ENCODE measurements around the gene SETBP1.

The SETBP1 gene

GRCh38 chr18:44912740-44913478, 232.2 kb downstream of the SETBP1 start:
- Histone ChIP-seq H3K9me3 (ENCODE audit: insufficient read depth, low read length) (no peaks in the 10 kb centered on the region), H3K36me3 (ENCODE audit: insufficient read depth, insufficient read length, low read length) (no peaks in the 10 kb centered on the region), H3K9ac (ENCODE audit: insufficient read length, low read depth) (no peak overlapping the region), H3K27me3 (ENCODE audit: insufficient read depth, insufficient read length) (no peaks in the 10 kb centered on the region), H3K4me1 (ENCODE audit: insufficient read depth, insufficient read length) (no peaks in the 10 kb centered on the region), H3K4me3 (ENCODE audit: insufficient read length, low read depth) (no peak overlapping the region)
- no peak for TF ChIP-seq ZNF274 (IDR thresholded peaks at IDR 0.05; ENCODE audit: low read depth, low read length)
- no peak for TF ChIP-seq YY1 (IDR thresholded peaks at IDR 0.05; ENCODE audit: insufficient read depth, insufficient read length)
- TF ChIP-seq SUZ12 (IDR thresholded peaks at IDR 0.05; ENCODE audit: extremely low read depth, insufficient read depth, insufficient read length): no peak
- no peak for DNase-seq (ENCODE audit: low read depth, low spot score)

GRCh38 chr18:44914028-44914427, 233.3 kb downstream of the SETBP1 start:
- no peak for DNase-seq (ENCODE audit: low read depth, low spot score)
- no peak overlapping the region for H3K9ac ChIP-seq (ENCODE audit: insufficient read length, low read depth)
- no peaks in the 10 kb centered on the region for H3K36me3 ChIP-seq (ENCODE audit: insufficient read depth, insufficient read length, low read length)
- TF ChIP-seq YY1 (IDR thresholded peaks at IDR 0.05; ENCODE audit: insufficient read depth, insufficient read length) (no peak), ZNF274 (IDR thresholded peaks at IDR 0.05; ENCODE audit: low read depth, low read length) (no peak), SUZ12 (IDR thresholded peaks at IDR 0.05; ENCODE audit: extremely low read depth, insufficient read depth, insufficient read length) (no peak)
- H3K4me3 ChIP-seq (ENCODE audit: insufficient read length, low read depth): no peak overlapping the region
- H3K4me1 ChIP-seq (ENCODE audit: insufficient read depth, insufficient read length): no peaks in the 10 kb centered on the region
- H3K27me3 ChIP-seq (ENCODE audit: insufficient read depth, insufficient read length): no peaks in the 10 kb centered on the region
- no peaks in the 10 kb centered on the region for H3K9me3 ChIP-seq (ENCODE audit: insufficient read depth, low read length)

GRCh38 chr18:44915213-44915612, 234.5 kb downstream of the SETBP1 start:
- Histone ChIP-seq H3K27me3 (ENCODE audit: insufficient read depth, insufficient read length) (no peaks in the 10 kb centered on the region), H3K36me3 (ENCODE audit: insufficient read depth, insufficient read length, low read length) (no peaks in the 10 kb centered on the region), H3K4me1 (ENCODE audit: insufficient read depth, insufficient read length) (no peaks in the 10 kb centered on the region), H3K4me3 (ENCODE audit: insufficient read length, low read depth) (no peak overlapping the region), H3K9ac (ENCODE audit: insufficient read length, low read depth) (no peak overlapping the region), H3K9me3 (ENCODE audit: insufficient read depth, low read length) (no peaks in the 10 kb centered on the region)
- no peak for DNase-seq (ENCODE audit: low read depth, low spot score)
- no peak for TF ChIP-seq SUZ12 (IDR thresholded peaks at IDR 0.05; ENCODE audit: extremely low read depth, insufficient read depth, insufficient read length)
- no peak for TF ChIP-seq ZNF274 (IDR thresholded peaks at IDR 0.05; ENCODE audit: low read depth, low read length)
- TF ChIP-seq YY1 (IDR thresholded peaks at IDR 0.05; ENCODE audit: insufficient read depth, insufficient read length): no peak

- Histone ChIP-seq H3K4me3 (ENCODE audit: insufficient read length, low read depth) (no peak overlapping the region), H3K27me3 (ENCODE audit: insufficient read depth, insufficient read length) (no peaks in the 10 kb centered on the region), H3K9ac (ENCODE audit: insufficient read length, low read depth) (no peak overlapping the region), H3K9me3 (ENCODE audit: insufficient read depth, low read length) (no peaks in the 10 kb centered on the region), H3K36me3 (ENCODE audit: insufficient read depth, insufficient read length, low read length) (no peaks in the 10 kb centered on the region), H3K4me1 (ENCODE audit: insufficient read depth, insufficient read length) (no peaks in the 10 kb centered on the region)
- DNase-seq (ENCODE audit: low read depth, low spot score): no peak
- TF ChIP-seq SUZ12 (IDR thresholded peaks at IDR 0.05; ENCODE audit: extremely low read depth, insufficient read depth, insufficient read length) (no peak), ZNF274 (IDR thresholded peaks at IDR 0.05; ENCODE audit: low read depth, low read length) (no peak), YY1 (IDR thresholded peaks at IDR 0.05; ENCODE audit: insufficient read depth, insufficient read length) (no peak)
These were observed 235.0 kb downstream of the SETBP1 start for GRCh38 chr18:44915661-44916060.

- TF ChIP-seq YY1 (IDR thresholded peaks at IDR 0.05; ENCODE audit: insufficient read depth, insufficient read length) (no peak), SUZ12 (IDR thresholded peaks at IDR 0.05; ENCODE audit: extremely low read depth, insufficient read depth, insufficient read length) (no peak), ZNF274 (IDR thresholded peaks at IDR 0.05; ENCODE audit: low read depth, low read length) (no peak)
- H3K36me3 ChIP-seq (ENCODE audit: insufficient read depth, insufficient read length, low read length): no peaks in the 10 kb centered on the region
- H3K27me3 ChIP-seq (ENCODE audit: insufficient read depth, insufficient read length): no peaks in the 10 kb centered on the region
- H3K9ac ChIP-seq (ENCODE audit: insufficient read length, low read depth): no peak overlapping the region
- no peaks in the 10 kb centered on the region for H3K4me1 ChIP-seq (ENCODE audit: insufficient read depth, insufficient read length)
- H3K4me3 ChIP-seq (ENCODE audit: insufficient read length, low read depth): no peak overlapping the region
- no peak for DNase-seq (ENCODE audit: low read depth, low spot score)
- H3K9me3 ChIP-seq (ENCODE audit: insufficient read depth, low read length): no peaks in the 10 kb centered on the region
These were observed 235.9 kb downstream of the SETBP1 start for GRCh38 chr18:44916429-44917207.

- Histone ChIP-seq H3K36me3 (ENCODE audit: insufficient read depth, insufficient read length, low read length) (no peaks in the 10 kb centered on the region), H3K4me3 (ENCODE audit: insufficient read length, low read depth) (no peak overlapping the region), H3K4me1 (ENCODE audit: insufficient read depth, insufficient read length) (no peaks in the 10 kb centered on the region), H3K9ac (ENCODE audit: insufficient read length, low read depth) (no peak overlapping the region), H3K9me3 (ENCODE audit: insufficient read depth, low read length) (no peaks in the 10 kb centered on the region), H3K27me3 (ENCODE audit: insufficient read depth, insufficient read length) (no peaks in the 10 kb centered on the region)
- TF ChIP-seq SUZ12 (IDR thresholded peaks at IDR 0.05; ENCODE audit: extremely low read depth, insufficient read depth, insufficient read length) (no peak), YY1 (IDR thresholded peaks at IDR 0.05; ENCODE audit: insufficient read depth, insufficient read length) (no peak), ZNF274 (IDR thresholded peaks at IDR 0.05; ENCODE audit: low read depth, low read length) (no peak)
- DNase-seq (ENCODE audit: low read depth, low spot score): no peak
These were observed 236.8 kb downstream of the SETBP1 start for GRCh38 chr18:44917216-44918141.
